GM12874 (cell line): ENCODE measurements around the gene FNBP1.

ENCODE experiments used
- TF ChIP-seq, protein P1 (sequence below): IDR thresholded peaks from 2 replicates; pipeline ENCODE4 v1.5.1; 2011; ENCODE audit warnings: low read depth, mild to moderate bottlenecking, control low read depth, low read length, moderate library complexity; ENCODE audit not compliant: insufficient read depth

The FNBP1 gene

DNA sequence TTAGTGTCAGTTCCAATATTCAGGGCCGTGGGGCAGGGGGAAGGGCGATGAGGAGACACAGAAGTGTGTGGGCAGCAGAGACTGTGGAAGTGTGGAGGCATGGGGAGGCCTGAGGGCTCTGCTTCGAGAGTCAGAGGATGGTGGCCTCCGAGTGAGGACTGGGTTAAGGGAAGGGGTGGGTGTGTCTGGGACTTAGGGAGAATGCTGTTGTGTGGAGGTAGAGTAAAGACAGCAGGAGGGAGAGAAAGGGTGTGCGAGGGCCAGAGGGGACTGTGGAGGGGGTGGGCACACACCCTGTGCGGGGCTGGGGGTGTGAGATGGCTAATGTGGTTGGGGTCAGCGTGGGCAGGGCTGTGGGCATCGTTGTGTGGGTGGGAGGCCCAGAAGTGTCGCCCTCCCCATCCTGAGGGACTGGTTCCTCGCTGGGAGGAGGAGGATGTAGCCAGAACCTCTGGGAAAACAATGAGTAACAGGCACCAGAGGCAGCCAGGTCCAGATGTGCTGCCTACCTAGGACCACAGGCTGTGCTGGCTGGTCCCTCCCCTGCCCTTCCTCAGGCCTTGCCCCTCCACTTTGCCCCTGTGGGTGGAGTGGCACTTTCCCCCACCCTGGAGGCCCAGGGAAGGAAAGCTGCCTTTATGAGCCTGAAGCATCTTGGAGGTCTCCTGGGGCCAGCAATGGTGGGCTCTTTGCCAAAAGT, 203.5 kb downstream of the FNBP1 start:
- TF ChIP-seq, protein P1, sequence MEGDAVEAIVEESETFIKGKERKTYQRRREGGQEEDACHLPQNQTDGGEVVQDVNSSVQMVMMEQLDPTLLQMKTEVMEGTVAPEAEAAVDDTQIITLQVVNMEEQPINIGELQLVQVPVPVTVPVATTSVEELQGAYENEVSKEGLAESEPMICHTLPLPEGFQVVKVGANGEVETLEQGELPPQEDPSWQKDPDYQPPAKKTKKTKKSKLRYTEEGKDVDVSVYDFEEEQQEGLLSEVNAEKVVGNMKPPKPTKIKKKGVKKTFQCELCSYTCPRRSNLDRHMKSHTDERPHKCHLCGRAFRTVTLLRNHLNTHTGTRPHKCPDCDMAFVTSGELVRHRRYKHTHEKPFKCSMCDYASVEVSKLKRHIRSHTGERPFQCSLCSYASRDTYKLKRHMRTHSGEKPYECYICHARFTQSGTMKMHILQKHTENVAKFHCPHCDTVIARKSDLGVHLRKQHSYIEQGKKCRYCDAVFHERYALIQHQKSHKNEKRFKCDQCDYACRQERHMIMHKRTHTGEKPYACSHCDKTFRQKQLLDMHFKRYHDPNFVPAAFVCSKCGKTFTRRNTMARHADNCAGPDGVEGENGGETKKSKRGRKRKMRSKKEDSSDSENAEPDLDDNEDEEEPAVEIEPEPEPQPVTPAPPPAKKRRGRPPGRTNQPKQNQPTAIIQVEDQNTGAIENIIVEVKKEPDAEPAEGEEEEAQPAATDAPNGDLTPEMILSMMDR, result no peak

- TF ChIP-seq, protein P1, result no peak
These were observed 204.2 kb downstream of the FNBP1 start for GRCh38 chr9:129838707-129839259.
